Measurements from ENCODE around the gene KLKB1. TPM values are rescaled to one million over a fixed set of nuclear protein-coding genes. Genes with fewer than 3 reads are reported as not detected.

The KLKB1 gene
- polyA plus RNA-seq, 3 donors, result 0.28 TPM; not detected in 2

GRCh38 chr4:186193851-186194250 is 33.5 kb upstream of the KLKB1 start:
- H3K4me1 ChIP-seq (ENCODE audit: control insufficient read depth in 1 of 2, insufficient read depth in 2 of 2, low read length in 2 of 2), result peaks cover 20 to 29% of the 10 kb centered on the region in 2 donors
- H3K79me2 ChIP-seq (ENCODE audit: insufficient read depth, low read length), result no peaks in the 10 kb centered on the region
- no peak overlapping the region for H3K4me2 ChIP-seq (replicated peaks; ENCODE audit: extremely low read depth, low read length, poor library complexity, severe bottlenecking)
- H3K4me3 ChIP-seq (replicated peaks in 1 of 3; ENCODE audit: low read depth in 2 of 3, low read length in 3 of 3), result no peak overlapping the region
- no peak overlapping the region for H2AFZ ChIP-seq (ENCODE audit: insufficient read depth, low read depth, low read length, poor library complexity, severe bottlenecking)
- H3K36me3 ChIP-seq (replicated peaks in 1 of 2; ENCODE audit: control insufficient read depth in 1 of 2, insufficient read depth in 2 of 2, low read length in 2 of 2), result peaks cover 0 to 27% of the 10 kb centered on the region in 2 donors
- no peaks in the 10 kb centered on the region for H3K9me3 ChIP-seq (replicated peaks in 1 of 2; ENCODE audit: control insufficient read depth in 1 of 2, insufficient read depth in 1 of 2, low read length in 2 of 2)
- Mint-ChIP-seq H3K36me3 (peaks cover 20 to 21% of the 10 kb centered on the region in 2 donors), H3K4me3 (no peak overlapping the region), H3K27ac (no peak overlapping the region), H3K4me1 (peaks cover 21% of the 10 kb centered on the region), H3K27me3 (ENCODE audit: low read depth in 3 of 3) (peaks cover 2 to 9% (median 3%) of the 10 kb centered on the region in 3 donors), H3K9me3 (peaks cover 0 to 2% (median 0%) of the 10 kb centered on the region in 7 donors)
- 100% methylated on average over 1 of the region's 5 CpGs for WGBS (ENCODE audit: insufficient coverage)
- DNase-seq, result no peak
- H4K20me1 ChIP-seq (ENCODE audit: insufficient read depth, low read length), result no peaks in the 10 kb centered on the region
- intact Hi-C loops (cut with micrococcal nuclease), result no loop called here
- no peak overlapping the region for H3K9ac ChIP-seq (ENCODE audit: insufficient read depth, low read length, poor library complexity, severe bottlenecking)
- H3K27me3 ChIP-seq (ENCODE audit: control insufficient read depth in 2 of 2, insufficient read depth in 2 of 2, low read length in 2 of 2), result no peaks in the 10 kb centered on the region
- no peak overlapping the region for H3K27ac ChIP-seq (ENCODE audit: low read depth in 1 of 2, low read length in 2 of 2)
- TF ChIP-seq, protein P1, sequence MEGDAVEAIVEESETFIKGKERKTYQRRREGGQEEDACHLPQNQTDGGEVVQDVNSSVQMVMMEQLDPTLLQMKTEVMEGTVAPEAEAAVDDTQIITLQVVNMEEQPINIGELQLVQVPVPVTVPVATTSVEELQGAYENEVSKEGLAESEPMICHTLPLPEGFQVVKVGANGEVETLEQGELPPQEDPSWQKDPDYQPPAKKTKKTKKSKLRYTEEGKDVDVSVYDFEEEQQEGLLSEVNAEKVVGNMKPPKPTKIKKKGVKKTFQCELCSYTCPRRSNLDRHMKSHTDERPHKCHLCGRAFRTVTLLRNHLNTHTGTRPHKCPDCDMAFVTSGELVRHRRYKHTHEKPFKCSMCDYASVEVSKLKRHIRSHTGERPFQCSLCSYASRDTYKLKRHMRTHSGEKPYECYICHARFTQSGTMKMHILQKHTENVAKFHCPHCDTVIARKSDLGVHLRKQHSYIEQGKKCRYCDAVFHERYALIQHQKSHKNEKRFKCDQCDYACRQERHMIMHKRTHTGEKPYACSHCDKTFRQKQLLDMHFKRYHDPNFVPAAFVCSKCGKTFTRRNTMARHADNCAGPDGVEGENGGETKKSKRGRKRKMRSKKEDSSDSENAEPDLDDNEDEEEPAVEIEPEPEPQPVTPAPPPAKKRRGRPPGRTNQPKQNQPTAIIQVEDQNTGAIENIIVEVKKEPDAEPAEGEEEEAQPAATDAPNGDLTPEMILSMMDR (IDR thresholded peaks at IDR 0.05), result no peak

- Histone ChIP-seq H3K36me3 (replicated peaks in 1 of 2; ENCODE audit: control insufficient read depth in 1 of 2, insufficient read depth in 2 of 2, low read length in 2 of 2) (peaks cover 0 to 27% of the 10 kb centered on the region in 2 donors), H3K79me2 (ENCODE audit: insufficient read depth, low read length) (no peaks in the 10 kb centered on the region), H3K4me1 (ENCODE audit: control insufficient read depth in 1 of 2, insufficient read depth in 2 of 2, low read length in 2 of 2) (peaks cover 9 to 17% of the 10 kb centered on the region in 2 donors), H2AFZ (ENCODE audit: insufficient read depth, low read depth, low read length, poor library complexity, severe bottlenecking) (no peak overlapping the region), H3K9me3 (replicated peaks in 1 of 2; ENCODE audit: control insufficient read depth in 1 of 2, insufficient read depth in 1 of 2, low read length in 2 of 2) (no peaks in the 10 kb centered on the region), H3K4me3 (replicated peaks in 1 of 3; ENCODE audit: low read depth in 2 of 3, low read length in 3 of 3) (no peak overlapping the region), H3K27ac (ENCODE audit: low read depth in 1 of 2, low read length in 2 of 2) (no peak overlapping the region), H3K27me3 (ENCODE audit: control insufficient read depth in 2 of 2, insufficient read depth in 2 of 2, low read length in 2 of 2) (no peaks in the 10 kb centered on the region), H3K4me2 (replicated peaks; ENCODE audit: extremely low read depth, low read length, poor library complexity, severe bottlenecking) (no peak overlapping the region), H3K9ac (ENCODE audit: insufficient read depth, low read length, poor library complexity, severe bottlenecking) (no peak overlapping the region), H4K20me1 (ENCODE audit: insufficient read depth, low read length) (no peaks in the 10 kb centered on the region)
- WGBS (ENCODE audit: insufficient coverage), result 98% methylated on average over 6 of the region's 6 CpGs
- peaks cover 20 to 21% of the 10 kb centered on the region in 2 donors for H3K36me3 Mint-ChIP-seq
- peaks cover 0 to 2% (median 0%) of the 10 kb centered on the region in 3 donors for H3K27me3 Mint-ChIP-seq (ENCODE audit: low read depth in 3 of 3)
- H3K9me3 Mint-ChIP-seq, result peaks cover 0 to 2% (median 0%) of the 10 kb centered on the region in 7 donors
- H3K4me3 Mint-ChIP-seq, result no peak overlapping the region
- intact Hi-C loops (cut with micrococcal nuclease), result no loop called here
- H3K27ac Mint-ChIP-seq, result peak overlapping the region in 1 of 7 donors; percentile 10
- TF ChIP-seq, protein P1 (IDR thresholded peaks at IDR 0.05), result no peak
- no peak for DNase-seq
- peaks cover 10% of the 10 kb centered on the region for H3K4me1 Mint-ChIP-seq
Observed at GRCh38 chr4:186196063-186196462, 31.2 kb upstream of the KLKB1 start.

Data from CD14-positive monocyte (primary cell).